ENCODE data around the gene CUBN. TPM values are rescaled to one million over a fixed set of nuclear protein-coding genes. Genes with fewer than 3 reads are reported as not detected.

CUBN gene
- total RNA-seq, 1 experiment from 2014 or later: 1.3 TPM

DNA sequence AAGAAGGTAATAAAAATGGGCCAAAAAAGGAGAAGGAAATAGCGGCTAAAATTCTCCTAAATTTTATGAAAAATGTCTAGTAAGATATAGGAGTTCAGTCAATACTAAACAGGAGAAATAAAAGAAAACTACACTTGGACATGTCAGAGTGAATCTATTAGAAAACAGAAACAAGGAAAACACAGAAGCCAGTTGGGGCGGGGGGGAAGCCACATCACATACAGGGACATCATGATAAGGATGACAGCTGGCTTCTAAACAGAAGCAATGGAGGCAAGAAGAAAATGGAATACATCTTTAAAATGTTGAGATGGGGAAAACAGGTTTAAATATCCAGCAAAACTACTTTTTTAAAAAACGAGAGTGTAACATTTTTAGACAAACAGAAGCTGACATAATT, 77.8 kb downstream of the CUBN start:
- intact Hi-C loops (cut with micrococcal nuclease; ENCODE audit: unreplicated experiment) (no loop called here), in situ Hi-C loops (cut with HindIII; ENCODE audit: low pct_unique_long_range_greater_than_20kb, low sequenced_read_pairs) (no loop called here)
- ChIA-PET POLR2A (no interaction called here), CTCF (no interaction called here)
- ATAC-seq: no peak
- Histone ChIP-seq H3K27ac (ENCODE audit: low read length) (peak overlapping the region; percentile 61; the same call in 1 of the 2 replicates), H3K27me3 (ENCODE audit: control insufficient read depth, insufficient read depth, low read length) (no peaks in the 10 kb centered on the region), H3K4me1 (ENCODE audit: control insufficient read depth, insufficient read depth, low read length) (peaks cover 22% of the 10 kb centered on the region), H3K9me3 (ENCODE audit: control insufficient read depth, insufficient read depth, low read depth, low read length) (peaks cover 39% of the 10 kb centered on the region; the same call in 1 of the 2 replicates), H3K36me3 (ENCODE audit: control insufficient read depth, insufficient read depth, low read length) (no peaks in the 10 kb centered on the region), H3K4me3 (ENCODE audit: low read depth in 2 of 2, low read length in 2 of 2) (no peak overlapping the region)
- no peak for DNase-seq (ENCODE audit: low read depth, low spot score)
- no TSS peak for BruUV-seq (replicated peaks)
- TF ChIP-seq POLR2AphosphoS5 (IDR thresholded peaks at IDR 0.05; ENCODE audit: low read depth, low read length) (no peak), CTCF (IDR thresholded peaks at IDR 0.05) (no peak), SIN3A (IDR thresholded peaks at IDR 0.05; ENCODE audit: borderline replicate concordance, insufficient read depth, low read depth, low read length) (no peak), TCF7L2 (IDR thresholded peaks at IDR 0.05; ENCODE audit: low read depth, low read length) (no peak)
- TF ChIP-seq, protein P1, sequence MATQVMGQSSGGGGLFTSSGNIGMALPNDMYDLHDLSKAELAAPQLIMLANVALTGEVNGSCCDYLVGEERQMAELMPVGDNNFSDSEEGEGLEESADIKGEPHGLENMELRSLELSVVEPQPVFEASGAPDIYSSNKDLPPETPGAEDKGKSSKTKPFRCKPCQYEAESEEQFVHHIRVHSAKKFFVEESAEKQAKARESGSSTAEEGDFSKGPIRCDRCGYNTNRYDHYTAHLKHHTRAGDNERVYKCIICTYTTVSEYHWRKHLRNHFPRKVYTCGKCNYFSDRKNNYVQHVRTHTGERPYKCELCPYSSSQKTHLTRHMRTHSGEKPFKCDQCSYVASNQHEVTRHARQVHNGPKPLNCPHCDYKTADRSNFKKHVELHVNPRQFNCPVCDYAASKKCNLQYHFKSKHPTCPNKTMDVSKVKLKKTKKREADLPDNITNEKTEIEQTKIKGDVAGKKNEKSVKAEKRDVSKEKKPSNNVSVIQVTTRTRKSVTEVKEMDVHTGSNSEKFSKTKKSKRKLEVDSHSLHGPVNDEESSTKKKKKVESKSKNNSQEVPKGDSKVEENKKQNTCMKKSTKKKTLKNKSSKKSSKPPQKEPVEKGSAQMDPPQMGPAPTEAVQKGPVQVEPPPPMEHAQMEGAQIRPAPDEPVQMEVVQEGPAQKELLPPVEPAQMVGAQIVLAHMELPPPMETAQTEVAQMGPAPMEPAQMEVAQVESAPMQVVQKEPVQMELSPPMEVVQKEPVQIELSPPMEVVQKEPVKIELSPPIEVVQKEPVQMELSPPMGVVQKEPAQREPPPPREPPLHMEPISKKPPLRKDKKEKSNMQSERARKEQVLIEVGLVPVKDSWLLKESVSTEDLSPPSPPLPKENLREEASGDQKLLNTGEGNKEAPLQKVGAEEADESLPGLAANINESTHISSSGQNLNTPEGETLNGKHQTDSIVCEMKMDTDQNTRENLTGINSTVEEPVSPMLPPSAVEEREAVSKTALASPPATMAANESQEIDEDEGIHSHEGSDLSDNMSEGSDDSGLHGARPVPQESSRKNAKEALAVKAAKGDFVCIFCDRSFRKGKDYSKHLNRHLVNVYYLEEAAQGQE (IDR thresholded peaks at IDR 0.05; ENCODE audit: insufficient read depth in 1 of 2, low read depth in 2 of 2, low read length in 1 of 2): no peak

DNA sequence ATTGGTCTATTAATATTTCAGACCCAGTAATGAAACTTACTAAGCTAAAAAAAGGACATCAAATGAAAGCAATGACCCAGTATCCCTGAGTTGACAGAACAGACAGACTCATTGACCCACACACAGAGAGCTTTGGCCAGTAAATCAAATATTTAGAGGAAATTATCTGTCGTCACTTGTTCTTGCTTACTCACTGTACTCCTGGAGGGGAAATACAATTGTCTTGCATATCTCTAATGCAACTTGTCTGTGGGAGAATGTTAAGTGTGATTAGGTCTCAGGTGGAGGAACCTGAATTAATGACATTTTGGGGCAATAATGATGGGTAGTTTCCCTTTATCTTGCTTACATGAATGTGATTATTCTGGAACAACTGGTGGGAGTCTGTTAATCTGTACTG, 80.4 kb downstream of the CUBN start:
- no peak for TF ChIP-seq SIN3A (IDR thresholded peaks at IDR 0.05; ENCODE audit: borderline replicate concordance, insufficient read depth, low read depth, low read length)
- TF ChIP-seq TCF7L2 (IDR thresholded peaks at IDR 0.05; ENCODE audit: low read depth, low read length): no peak
- no peak for TF ChIP-seq CTCF (IDR thresholded peaks at IDR 0.05)
- TF ChIP-seq, protein P1 (IDR thresholded peaks at IDR 0.05; ENCODE audit: insufficient read depth in 1 of 2, low read depth in 2 of 2, low read length in 1 of 2): no peak
- TF ChIP-seq POLR2AphosphoS5 (IDR thresholded peaks at IDR 0.05; ENCODE audit: low read depth, low read length): no peak
- Histone ChIP-seq H3K27me3 (ENCODE audit: control insufficient read depth, insufficient read depth, low read length) (no peaks in the 10 kb centered on the region), H3K36me3 (ENCODE audit: control insufficient read depth, insufficient read depth, low read length) (no peaks in the 10 kb centered on the region), H3K4me3 (ENCODE audit: low read depth in 2 of 2, low read length in 2 of 2) (no peak overlapping the region), H3K4me1 (ENCODE audit: control insufficient read depth, insufficient read depth, low read length) (peaks cover 27% of the 10 kb centered on the region), H3K27ac (ENCODE audit: low read length) (peak overlapping the region; percentile 78), H3K9me3 (ENCODE audit: control insufficient read depth, insufficient read depth, low read depth, low read length) (peaks cover 24% of the 10 kb centered on the region; the same call in 1 of the 2 replicates)
- BruUV-seq (replicated peaks): no TSS peak
- ATAC-seq: no peak
- intact Hi-C loops (cut with micrococcal nuclease; ENCODE audit: unreplicated experiment): no loop called here
- in situ Hi-C loops (cut with HindIII; ENCODE audit: low pct_unique_long_range_greater_than_20kb, low sequenced_read_pairs): no loop called here
- ChIA-PET CTCF (no interaction called here), POLR2A (no interaction called here)
- no peak for DNase-seq (ENCODE audit: low read depth, low spot score)

All from Panc1 (cell line).